LNCAP (cell line): Measurements from ENCODE around the gene ASH1L.

Source experiments
- TF ChIP-seq, protein P1 (sequence below): fragments of 450-650 bp; IDR thresholded peaks from 2 replicates; pipeline ENCODE4 v1.5.1; 2017; ENCODE audit warnings: mild to moderate bottlenecking

Gene ASH1L

DNA sequence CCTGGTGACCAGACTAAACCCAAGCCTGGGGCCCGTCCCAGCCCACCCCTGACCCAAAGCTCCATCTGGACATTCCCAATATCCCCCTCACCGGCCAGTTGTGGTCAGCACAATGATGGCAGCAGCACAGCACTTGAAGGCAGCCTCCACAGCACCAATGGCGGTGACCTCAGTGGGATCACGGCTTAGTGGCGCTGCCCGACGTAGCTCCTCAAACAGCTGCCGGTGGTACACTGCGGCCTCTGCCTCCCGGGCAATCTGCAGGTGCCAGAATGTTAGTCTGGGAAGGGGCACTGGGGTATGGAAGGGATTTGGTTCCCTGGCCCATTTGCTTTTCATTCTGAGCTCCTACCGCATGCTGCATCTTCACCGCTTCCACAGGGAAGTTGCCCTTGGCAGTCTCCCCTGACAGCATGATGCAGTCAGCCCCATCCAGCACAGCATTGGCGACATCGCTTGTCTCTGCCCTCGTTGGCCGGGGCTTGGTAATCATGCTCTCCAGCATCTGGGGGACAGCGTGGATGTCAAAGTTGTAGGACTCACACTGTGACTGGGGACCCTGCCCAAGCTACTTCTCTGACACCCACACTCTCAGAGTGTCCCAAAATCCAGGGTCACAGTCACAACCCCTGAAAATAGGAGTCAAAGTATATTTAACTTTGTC lies 269.4 kb downstream of the ASH1L start:
- TF ChIP-seq, protein P1, sequence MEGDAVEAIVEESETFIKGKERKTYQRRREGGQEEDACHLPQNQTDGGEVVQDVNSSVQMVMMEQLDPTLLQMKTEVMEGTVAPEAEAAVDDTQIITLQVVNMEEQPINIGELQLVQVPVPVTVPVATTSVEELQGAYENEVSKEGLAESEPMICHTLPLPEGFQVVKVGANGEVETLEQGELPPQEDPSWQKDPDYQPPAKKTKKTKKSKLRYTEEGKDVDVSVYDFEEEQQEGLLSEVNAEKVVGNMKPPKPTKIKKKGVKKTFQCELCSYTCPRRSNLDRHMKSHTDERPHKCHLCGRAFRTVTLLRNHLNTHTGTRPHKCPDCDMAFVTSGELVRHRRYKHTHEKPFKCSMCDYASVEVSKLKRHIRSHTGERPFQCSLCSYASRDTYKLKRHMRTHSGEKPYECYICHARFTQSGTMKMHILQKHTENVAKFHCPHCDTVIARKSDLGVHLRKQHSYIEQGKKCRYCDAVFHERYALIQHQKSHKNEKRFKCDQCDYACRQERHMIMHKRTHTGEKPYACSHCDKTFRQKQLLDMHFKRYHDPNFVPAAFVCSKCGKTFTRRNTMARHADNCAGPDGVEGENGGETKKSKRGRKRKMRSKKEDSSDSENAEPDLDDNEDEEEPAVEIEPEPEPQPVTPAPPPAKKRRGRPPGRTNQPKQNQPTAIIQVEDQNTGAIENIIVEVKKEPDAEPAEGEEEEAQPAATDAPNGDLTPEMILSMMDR: no peak

DNA sequence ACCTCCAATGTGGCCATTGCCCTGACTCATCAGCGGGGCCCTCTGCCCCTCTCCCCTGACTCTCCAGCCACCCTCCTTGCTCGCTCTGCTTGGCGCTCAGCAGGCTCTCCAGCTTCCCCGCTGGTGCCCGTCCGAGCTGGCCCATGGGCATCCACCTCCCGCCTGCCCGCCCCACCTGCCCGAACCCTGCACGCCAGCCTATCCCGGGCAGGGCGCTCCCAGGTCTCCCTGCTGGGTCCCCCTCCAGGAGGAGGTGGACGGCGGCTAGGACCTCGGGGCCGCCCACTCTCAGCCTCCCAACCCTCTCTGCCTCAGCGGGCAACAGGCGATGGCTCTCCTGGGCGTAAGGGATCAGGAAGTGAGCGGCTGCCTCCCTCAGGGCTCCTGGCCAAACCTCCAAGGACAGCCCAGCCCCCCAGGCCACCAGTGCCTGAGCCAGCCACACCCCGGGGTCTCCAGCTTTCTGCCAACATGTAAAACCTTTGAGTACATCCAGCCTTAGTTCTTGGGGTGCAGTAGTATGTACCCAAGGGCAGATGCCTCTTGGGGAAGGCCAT lies 274.5 kb downstream of the ASH1L start:
- TF ChIP-seq, protein P1: no peak

DNA sequence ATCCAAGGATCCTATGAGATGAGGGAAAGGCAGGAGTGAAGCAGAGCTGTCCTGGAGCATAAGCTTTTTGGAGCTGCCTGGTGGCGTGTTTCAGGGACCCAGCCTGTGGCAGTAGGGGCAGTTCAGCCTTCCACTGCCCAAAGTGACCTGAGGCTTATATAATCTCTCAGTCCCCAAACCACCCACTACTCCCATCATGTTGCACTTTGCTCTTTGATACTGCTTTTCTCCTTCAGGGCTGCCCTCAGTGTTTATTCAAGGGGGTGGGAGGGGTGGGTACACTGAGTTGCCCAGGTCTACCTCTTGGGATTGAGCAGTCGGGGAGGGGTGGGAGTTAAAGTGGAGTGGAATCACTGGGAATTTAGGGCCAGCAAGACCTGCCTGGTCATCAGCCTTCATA lies 276.1 kb downstream of the ASH1L start:
- TF ChIP-seq, protein P1: no peak

DNA sequence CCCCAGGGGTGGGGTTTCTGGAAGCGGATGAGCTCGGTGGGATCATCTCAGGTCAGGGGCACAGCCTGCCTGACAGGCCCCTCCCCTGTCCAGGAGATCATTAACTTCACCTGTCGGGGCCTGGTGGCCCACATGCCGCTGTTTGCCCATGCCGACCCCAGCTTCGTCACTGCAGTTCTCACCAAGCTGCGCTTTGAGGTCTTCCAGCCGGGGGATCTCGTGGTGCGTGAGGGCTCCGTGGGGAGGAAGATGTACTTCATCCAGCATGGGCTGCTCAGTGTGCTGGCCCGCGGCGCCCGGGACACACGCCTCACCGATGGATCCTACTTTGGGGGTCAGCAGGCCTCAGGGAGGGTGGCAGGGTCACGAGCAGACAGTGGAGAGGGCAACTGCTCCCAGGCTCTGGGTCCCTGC lies 277.0 kb downstream of the ASH1L start:
- TF ChIP-seq, protein P1: no peak
